ENCODE results near the gene PIGO. TPM values are rescaled to one million over a fixed set of nuclear protein-coding genes. Genes with fewer than 3 reads are reported as not detected.
A peak's percentile ranks its signal among the peaks of the same experiment; 100 is the strongest.

Gene PIGO
- total and polyA plus RNA-seq, 10 of the 15 experiments (the other 5 are each of a cell fraction or from before 2014, with no cell fraction given): 8.2 to 23.3 (median 18.4) TPM

DNA sequence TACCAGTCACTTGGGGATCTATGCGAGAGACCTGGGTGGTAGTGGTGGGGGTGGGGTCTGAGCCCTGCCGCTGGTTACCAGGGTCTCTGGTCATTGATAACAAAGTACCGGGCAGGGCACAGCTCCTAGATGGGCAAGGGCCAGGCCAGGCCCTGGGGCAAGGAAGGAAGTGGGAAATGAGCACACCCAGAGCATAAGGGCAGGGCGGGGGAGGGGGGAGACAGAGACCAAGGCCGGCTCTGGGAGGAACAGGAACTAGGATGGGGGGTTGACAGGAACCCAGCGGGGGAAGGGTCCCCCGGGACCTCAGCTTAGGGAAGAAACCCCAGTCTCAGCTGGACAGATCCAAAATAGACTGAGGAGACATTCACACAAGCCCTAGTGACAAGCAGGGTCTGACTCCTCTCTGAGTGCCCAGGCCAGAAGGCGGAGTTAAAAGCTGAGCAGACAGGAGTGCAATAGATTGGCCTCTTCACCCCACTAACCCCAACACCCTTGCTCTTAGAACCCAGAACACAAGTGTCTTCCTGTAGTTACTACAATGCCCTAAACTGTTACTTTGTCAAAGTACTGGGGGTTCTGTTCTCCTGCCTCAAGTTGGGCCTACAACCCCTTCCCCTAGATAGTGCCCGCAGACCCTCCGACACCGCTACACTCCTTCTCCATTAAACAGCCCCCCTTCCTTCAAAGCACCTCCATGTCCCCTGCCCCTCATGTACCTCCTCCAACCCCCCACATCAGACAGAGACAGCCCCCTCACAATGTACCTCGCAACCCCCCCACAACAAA lies 18.6 kb upstream of the PIGO start (continued):
- TF ChIP-seq RAD51 (IDR thresholded peaks at IDR 0.05) (no peak), GATAD2B (conservative IDR thresholded peaks at IDR 0.05; ENCODE audit: low read depth) (no peak), RB1 (IDR thresholded peaks at IDR 0.05; ENCODE audit: borderline replicate concordance) (no peak), ZNF207 (IDR thresholded peaks at IDR 0.05; ENCODE audit: borderline replicate concordance) (no peak), KAT2A (conservative IDR thresholded peaks at IDR 0.05; ENCODE audit: control insufficient read depth, low read depth, low read length) (no peak), ZSCAN29 (IDR thresholded peaks at IDR 0.05) (no peak), MEF2A (IDR thresholded peaks at IDR 0.05; ENCODE audit: insufficient read depth, low read depth, low read length) (no peak), ZNF217 (IDR thresholded peaks at IDR 0.05) (no peak), POLR2AphosphoS2 (IDR thresholded peaks at IDR 0.05; ENCODE audit: low read depth, low read length) (no peak), SPI1 (IDR thresholded peaks at IDR 0.05; ENCODE audit: borderline replicate concordance, insufficient read depth, low read depth, low read length) (peak; percentile 64)
- TF ChIP-seq, protein P1, sequence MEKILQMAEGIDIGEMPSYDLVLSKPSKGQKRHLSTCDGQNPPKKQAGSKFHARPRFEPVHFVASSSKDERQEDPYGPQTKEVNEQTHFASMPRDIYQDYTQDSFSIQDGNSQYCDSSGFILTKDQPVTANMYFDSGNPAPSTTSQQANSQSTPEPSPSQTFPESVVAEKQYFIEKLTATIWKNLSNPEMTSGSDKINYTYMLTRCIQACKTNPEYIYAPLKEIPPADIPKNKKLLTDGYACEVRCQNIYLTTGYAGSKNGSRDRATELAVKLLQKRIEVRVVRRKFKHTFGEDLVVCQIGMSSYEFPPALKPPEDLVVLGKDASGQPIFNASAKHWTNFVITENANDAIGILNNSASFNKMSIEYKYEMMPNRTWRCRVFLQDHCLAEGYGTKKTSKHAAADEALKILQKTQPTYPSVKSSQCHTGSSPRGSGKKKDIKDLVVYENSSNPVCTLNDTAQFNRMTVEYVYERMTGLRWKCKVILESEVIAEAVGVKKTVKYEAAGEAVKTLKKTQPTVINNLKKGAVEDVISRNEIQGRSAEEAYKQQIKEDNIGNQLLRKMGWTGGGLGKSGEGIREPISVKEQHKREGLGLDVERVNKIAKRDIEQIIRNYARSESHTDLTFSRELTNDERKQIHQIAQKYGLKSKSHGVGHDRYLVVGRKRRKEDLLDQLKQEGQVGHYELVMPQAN (conservative IDR thresholded peaks at IDR 0.05): no peak
- TF ChIP-seq, protein P2, sequence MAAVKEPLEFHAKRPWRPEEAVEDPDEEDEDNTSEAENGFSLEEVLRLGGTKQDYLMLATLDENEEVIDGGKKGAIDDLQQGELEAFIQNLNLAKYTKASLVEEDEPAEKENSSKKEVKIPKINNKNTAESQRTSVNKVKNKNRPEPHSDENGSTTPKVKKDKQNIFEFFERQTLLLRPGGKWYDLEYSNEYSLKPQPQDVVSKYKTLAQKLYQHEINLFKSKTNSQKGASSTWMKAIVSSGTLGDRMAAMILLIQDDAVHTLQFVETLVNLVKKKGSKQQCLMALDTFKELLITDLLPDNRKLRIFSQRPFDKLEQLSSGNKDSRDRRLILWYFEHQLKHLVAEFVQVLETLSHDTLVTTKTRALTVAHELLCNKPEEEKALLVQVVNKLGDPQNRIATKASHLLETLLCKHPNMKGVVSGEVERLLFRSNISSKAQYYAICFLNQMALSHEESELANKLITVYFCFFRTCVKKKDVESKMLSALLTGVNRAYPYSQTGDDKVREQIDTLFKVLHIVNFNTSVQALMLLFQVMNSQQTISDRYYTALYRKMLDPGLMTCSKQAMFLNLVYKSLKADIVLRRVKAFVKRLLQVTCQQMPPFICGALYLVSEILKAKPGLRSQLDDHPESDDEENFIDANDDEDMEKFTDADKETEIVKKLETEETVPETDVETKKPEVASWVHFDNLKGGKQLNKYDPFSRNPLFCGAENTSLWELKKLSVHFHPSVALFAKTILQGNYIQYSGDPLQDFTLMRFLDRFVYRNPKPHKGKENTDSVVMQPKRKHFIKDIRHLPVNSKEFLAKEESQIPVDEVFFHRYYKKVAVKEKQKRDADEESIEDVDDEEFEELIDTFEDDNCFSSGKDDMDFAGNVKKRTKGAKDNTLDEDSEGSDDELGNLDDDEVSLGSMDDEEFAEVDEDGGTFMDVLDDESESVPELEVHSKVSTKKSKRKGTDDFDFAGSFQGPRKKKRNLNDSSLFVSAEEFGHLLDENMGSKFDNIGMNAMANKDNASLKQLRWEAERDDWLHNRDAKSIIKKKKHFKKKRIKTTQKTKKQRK (IDR thresholded peaks at IDR 0.05; ENCODE audit: low read depth, low read length): no peak
- TF ChIP-seq, protein P3, sequence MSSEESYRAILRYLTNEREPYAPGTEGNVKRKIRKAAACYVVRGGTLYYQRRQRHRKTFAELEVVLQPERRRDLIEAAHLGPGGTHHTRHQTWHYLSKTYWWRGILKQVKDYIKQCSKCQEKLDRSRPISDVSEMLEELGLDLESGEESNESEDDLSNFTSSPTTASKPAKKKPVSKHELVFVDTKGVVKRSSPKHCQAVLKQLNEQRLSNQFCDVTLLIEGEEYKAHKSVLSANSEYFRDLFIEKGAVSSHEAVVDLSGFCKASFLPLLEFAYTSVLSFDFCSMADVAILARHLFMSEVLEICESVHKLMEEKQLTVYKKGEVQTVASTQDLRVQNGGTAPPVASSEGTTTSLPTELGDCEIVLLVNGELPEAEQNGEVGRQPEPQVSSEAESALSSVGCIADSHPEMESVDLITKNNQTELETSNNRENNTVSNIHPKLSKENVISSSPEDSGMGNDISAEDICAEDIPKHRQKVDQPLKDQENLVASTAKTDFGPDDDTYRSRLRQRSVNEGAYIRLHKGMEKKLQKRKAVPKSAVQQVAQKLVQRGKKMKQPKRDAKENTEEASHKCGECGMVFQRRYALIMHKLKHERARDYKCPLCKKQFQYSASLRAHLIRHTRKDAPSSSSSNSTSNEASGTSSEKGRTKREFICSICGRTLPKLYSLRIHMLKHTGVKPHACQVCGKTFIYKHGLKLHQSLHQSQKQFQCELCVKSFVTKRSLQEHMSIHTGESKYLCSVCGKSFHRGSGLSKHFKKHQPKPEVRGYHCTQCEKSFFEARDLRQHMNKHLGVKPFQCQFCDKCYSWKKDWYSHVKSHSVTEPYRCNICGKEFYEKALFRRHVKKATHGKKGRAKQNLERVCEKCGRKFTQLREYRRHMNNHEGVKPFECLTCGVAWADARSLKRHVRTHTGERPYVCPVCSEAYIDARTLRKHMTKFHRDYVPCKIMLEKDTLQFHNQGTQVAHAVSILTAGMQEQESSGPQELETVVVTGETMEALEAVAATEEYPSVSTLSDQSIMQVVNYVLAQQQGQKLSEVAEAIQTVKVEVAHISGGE (CRISPR knock-in tag; IDR thresholded peaks at IDR 0.05): no peak
